NCI-H82 treated with DMSO at 0.1 percent for 48 hours (cell line): Measurements from ENCODE around the gene NPC1.

Source experiments
- DNase-seq: peaks from one replicate; lab custom pipeline; 2025; ENCODE audit not compliant: unreplicated experiment; lab: John Stamatoyannopoulos, UW

NPC1 gene

GRCh38 chr18:23609390-23610023, 23.2 kb upstream of the NPC1 start:
- no peak for DNase-seq

GRCh38 chr18:23608211-23608610, 21.9 kb upstream of the NPC1 start:
- no peak for DNase-seq

- no peak for DNase-seq
Measured at GRCh38 chr18:23605941-23606340, 19.6 kb upstream of the NPC1 start.

- no peak for DNase-seq
Measured at GRCh38 chr18:23599809-23600208, 13.5 kb upstream of the NPC1 start.

- DNase-seq: no peak
Measured at GRCh38 chr18:23596183-23596582, 9.9 kb upstream of the NPC1 start.

- no peak for DNase-seq
Measured at GRCh38 chr18:23595591-23595990, 9.3 kb upstream of the NPC1 start.

- DNase-seq: no peak
Measured at GRCh38 chr18:23593720-23594119, 7.4 kb upstream of the NPC1 start.

GRCh38 chr18:23592911-23593310, 6.6 kb upstream of the NPC1 start:
- no peak for DNase-seq

- no peak for DNase-seq
Measured at GRCh38 chr18:23591011-23591410, 4.7 kb upstream of the NPC1 start.

- no peak for DNase-seq
Measured at GRCh38 chr18:23588836-23589560, 2.7 kb upstream of the NPC1 start.

GRCh38 chr18:23587220-23587642, 925 bp upstream of the NPC1 start:
- DNase-seq: no peak

GRCh38 chr18:23585897-23586248, 433 bp downstream of the NPC1 start:
- no peak for DNase-seq

- no peak for DNase-seq
Measured at GRCh38 chr18:23585007-23585871, 1.1 kb downstream of the NPC1 start.

- DNase-seq: no peak
Measured at GRCh38 chr18:23584019-23584983, 2.0 kb downstream of the NPC1 start.

- DNase-seq: no peak
Measured at GRCh38 chr18:23583071-23583865, 3.0 kb downstream of the NPC1 start.

GRCh38 chr18:23580677-23581367, 5.5 kb downstream of the NPC1 start:
- DNase-seq: no peak

GRCh38 chr18:23578891-23579653, 7.2 kb downstream of the NPC1 start:
- no peak for DNase-seq

- DNase-seq: no peak
Measured at GRCh38 chr18:23578067-23578701, 8.1 kb downstream of the NPC1 start.
